HG02623 (cell line): ENCODE data around the gene ULK4.

Experiments used
- ATAC-seq: cut with Tn5 transposase; IDR thresholded peaks from one replicate; pipeline ENCODE4 v1.9.1; 2021; ENCODE audit warnings: moderate library complexity; ENCODE audit not compliant: unreplicated experiment

Gene ULK4

DNA sequence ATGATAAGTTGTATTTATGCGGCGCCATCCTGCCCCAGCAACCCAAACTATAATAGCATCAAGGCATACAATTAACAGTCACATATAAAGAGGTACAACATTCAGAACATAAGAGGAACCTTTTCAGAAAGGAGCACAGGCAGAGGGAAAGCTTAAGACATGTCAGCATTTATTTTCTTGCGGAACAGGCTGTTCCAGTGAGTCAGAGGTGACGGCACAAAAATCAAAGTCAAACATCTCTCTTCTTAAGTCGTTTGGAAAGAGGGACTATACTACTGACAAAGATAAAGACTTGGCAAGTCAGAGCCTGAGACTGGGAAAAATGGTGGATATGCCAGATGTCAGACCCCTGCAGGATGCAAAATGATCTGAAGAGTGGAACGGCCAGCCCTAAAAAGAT lies 634.2 kb downstream of the ULK4 start:
- no peak for ATAC-seq

DNA sequence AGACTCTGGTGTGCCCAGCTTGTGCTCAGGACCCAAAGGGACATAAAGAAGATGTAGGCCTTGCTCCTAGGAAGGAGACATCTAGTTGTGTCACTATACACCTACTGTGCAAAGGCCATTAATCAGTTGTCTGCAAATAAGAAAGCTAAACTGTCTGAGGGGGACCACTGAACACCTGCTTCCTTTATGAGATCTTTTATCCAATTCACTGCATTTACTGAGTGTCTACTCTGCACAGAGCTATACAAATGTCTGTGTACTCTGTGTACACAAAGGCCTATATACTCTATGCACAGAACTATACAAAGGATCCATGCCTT lies 637.8 kb downstream of the ULK4 start:
- ATAC-seq = no peak

DNA sequence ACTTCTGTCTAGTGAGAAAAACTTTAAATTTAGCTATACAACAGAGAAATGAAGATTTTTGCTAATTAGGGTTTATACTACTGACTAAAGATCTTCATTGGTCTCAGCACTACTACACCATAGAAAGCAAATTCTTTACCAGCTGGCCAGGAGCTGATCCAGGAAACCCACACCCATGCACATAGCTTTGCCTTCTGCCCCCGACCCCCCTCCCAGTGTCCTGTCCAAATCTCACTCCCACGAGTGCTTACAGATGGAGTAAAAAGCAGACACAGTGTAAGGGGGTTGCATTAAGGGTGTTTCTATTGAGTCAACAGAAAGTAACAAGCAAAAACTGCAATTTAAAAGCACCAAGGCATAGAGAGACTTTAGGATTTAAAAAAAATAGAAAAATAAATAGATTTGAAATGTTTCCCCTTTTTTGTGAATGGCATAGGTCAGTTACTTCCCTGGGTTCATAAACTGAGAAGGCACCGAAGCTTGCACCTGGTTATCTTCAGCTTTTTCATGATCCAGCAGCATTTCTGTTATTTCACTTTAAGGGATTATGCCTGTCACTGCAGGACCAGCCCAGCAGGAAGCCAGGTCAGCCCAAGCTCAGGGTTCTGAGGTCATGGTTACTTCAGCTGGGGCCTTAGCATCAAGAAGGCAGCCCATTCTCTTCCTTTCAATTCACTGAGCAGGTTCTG lies 638.3 kb downstream of the ULK4 start:
- no peak for ATAC-seq

DNA sequence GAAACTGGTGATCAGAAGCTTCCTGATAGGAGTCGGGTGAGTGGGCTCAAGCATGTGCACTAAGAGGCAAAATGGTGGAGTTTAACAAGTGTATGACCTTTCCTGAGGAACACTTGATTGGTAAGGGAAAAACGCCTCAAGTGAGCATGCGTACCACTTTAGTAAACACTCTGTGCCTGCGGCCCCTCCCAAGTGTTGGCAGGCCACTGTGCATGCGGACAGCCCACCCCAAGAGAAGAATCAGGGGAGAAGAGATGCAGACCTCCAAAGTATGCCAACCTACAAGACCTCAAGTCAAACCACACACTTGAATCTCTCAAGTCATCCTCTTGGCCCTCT lies 640.3 kb downstream of the ULK4 start:
- no peak for ATAC-seq

DNA sequence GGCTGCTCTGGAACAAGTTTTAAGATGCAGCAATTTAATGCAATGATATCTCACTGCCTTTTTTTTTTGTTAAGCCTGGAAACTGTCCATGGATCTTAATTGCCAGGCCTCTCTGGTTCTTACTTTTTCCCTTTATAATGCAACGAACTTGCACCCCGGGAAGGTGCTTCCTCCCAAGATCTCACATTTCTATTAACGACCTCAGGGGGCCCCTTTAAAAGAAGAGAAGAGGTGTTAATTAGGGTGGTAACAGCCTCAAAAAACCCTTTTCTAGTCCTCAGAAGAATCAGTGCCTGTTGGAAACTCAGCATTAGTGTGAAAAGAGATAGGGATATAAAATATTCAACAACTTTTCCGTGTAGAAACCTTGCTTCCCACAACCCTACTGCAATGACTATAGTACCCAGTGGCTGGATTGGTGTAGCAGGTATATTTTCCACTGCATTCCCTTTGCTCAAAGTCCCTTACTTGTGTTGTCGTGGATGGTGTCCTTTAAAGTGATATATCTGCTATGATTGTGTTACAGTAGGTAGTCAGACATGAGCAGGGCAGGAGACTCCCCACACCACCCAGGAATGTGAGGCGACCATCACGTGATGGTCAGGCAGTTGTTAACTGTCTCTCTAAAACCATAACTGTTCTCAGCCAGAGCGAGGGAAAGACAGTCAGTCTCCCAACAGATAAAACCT lies 640.8 kb downstream of the ULK4 start:
- no peak for ATAC-seq

DNA sequence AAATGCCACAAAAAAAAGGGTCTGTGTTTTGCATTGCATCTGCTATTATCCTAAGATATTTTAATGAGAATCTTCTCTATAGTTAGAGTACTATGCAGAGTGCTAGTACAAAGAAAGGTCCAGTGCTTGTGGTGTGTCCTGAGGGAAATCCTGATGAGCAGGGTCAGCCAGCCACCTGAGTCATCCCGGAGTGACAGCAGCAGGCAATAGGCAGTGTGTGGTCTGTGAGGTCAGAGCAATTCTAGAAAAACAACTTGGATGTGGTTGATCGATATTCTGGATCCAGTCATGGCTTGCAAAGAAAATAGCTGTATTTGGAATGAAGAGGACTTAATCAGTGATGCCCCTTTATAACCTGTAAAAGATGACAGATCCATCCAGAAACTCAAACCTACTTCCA lies 643.4 kb downstream of the ULK4 start:
- ATAC-seq = no peak

DNA sequence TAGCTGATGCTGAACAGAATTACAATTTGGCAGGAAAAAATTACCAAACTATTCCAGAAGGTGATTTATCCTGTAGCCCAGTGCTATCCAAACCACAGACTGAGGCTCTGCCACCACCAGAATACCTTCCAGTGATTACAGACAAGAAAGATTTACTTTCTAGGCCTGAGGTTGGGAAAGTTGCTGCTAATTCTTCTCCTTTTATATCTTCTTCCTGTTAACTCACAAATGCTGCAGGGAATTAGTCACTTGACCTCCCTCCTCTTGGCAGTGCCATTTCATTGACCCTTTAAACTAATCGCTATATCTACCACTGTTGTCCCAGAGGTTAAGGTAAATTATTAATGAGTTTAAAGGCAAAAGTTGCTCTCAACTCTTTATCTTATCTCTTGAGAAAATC lies 644.2 kb downstream of the ULK4 start:
- ATAC-seq = no peak

DNA sequence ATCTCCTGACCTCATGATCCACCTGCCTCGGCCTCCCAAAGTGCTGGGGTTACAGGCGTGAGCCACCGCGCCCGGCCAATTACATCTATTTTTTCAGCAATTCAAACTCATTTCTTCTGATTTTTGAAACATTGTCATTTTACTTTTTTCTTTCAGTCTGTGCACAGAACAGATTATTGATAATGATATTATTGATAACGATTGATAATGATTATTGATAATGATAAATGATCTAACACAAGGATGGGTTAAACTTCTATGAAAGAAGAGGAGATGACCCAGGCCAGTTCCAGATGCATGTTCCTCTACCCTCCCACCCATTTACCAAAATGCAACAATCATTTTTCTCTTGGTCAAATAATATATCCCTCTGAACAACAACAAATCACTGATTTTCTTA lies 644.6 kb downstream of the ULK4 start:
- no peak for ATAC-seq

DNA sequence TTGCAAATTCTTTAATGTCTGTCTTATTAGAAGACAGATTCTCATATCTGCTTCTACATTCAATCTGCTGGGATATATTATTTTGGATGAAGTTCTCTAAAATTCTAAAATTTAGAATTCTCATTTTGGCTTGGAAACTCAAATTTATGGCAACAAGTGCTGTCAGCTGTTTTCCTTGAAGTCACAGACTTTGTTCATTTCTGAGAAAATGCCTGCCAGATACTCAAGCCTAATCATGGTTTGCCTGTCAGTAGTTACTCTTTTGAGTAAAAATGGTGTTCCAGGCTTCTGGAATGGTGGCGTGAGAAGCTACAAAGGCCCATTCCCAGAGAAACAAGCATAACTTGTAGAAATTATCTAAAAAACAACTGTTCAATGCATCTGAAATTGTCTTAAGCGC lies 646.8 kb downstream of the ULK4 start:
- no peak for ATAC-seq

DNA sequence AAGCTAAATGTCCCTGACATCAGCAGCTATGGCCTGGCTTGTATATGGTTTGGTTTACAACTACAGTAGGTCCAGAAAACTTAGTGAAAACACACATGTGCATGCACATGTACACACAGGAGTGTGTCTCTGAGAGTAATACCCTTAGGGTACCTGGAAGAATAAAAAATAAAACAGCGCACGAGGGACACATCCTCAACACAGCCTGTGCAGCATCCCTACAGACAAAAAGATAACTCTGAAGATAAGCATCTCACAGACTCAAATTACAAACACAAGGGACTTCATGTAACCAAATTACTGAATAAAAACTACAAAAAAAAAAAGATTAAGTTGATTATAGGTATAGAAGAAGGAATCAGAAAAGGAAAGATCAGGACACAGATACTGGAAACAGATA lies 653.8 kb downstream of the ULK4 start:
- no peak for ATAC-seq

DNA sequence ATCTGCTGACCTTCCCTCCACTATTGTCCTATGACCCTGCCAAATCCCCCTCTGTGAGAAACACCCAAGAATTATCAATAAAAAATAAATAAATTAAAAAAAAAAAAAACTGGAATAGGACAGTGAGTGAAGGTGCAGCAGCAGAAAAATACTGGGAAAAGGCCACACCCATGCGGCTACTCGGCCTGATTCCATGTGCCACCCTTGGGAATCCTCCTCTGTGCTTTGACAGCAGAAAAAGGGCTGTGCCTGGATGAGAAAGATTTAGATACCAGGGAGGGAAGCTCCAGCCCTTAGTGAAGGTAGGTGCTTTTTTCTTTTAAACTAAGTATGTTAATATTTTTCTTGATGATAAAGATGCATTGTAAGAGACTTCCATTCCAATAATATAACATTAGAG lies 654.8 kb downstream of the ULK4 start:
- no peak for ATAC-seq

DNA sequence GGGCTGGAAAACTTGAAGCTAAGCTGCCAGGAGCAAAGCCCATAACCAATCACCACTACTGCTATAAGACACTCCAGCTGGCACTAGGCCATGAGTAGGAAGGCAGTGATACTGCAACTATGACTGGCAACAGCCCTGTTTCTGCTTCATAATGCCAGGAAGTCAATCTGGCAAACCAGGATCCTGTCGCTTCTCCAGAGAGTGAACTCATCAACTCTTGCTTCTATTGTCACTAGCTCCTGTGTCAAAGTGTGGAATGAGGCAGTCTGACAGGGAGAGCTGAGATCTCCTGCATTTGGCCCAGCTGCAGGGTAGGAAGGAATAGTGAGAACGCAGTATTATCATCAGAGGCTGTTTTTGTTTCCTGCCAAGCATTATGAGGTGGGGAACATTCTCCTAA lies 657.3 kb downstream of the ULK4 start:
- ATAC-seq = no peak

DNA sequence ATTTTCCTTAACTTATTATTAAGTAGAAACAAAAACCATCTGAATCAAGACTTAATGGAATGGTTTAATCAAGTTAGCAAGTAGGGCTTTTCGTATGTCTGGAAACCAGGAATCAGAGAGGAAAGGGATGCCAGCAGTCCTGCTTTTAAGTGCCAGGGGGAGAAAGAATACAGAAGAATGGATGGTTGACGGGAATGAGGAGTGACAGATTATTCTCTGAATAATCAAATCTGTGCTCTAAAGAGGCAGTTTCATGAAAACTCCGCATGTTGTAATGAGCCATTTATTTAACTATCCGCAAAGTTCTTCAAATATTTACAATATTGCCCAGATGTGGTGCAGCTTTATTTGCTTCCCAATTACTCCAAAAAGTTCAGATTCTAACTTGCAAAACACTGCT lies 659.6 kb downstream of the ULK4 start:
- no peak for ATAC-seq

DNA sequence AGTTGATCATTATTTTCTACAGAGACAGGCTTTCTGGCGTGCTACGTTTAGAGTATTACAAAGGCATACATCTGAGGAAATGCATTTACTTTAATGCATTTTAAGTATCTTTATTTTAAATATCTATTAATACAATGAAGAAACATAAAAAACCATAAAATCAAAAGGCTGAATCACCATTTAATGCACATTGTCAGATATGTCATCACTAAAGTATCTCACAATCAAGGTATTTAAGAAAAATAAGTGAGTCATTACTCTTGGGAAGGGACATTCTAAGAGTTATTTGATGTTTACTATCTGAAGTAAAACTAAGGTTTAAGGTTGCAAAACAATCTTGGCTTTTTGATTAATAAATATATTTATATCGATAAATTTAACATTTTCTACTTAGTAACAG lies 660.4 kb downstream of the ULK4 start:
- ATAC-seq = no peak

DNA sequence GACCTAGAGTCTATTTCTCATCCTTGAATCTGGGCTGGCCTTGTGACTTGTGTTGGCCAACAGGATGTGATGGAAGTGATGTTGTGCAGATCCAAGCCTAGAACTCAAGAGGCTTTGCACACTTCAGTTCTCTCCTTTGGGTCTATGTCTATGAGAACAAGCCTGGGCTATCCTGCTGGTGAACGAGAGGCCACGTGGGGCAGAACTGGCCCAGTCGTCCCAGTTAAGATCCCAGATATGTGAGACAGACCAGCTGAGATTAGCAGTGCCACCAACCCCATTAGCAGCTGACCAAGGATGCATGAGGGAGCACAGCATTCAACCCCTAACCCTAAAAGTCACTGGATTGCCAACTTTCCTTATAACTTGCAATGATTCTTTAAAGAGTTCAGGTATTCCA lies 662.9 kb downstream of the ULK4 start:
- ATAC-seq = no peak

DNA sequence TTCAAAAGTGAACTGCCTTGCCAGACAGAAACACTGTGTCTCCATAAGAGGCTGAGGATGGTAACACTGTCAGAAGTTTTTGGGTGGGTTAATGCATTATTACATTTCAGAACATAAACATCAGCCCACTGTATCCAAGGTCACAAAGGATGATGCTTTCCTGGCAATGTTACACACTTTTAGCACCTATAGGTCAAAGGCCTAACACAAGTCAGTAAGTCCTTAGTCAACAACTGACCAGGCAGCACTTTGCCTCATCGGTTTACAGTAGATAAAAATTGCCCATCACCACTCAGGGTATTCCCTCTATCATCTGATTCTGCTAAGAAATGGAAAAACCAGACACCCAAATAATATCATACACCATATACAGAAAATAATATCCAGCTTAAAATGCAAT lies 664.2 kb downstream of the ULK4 start:
- ATAC-seq = no peak

DNA sequence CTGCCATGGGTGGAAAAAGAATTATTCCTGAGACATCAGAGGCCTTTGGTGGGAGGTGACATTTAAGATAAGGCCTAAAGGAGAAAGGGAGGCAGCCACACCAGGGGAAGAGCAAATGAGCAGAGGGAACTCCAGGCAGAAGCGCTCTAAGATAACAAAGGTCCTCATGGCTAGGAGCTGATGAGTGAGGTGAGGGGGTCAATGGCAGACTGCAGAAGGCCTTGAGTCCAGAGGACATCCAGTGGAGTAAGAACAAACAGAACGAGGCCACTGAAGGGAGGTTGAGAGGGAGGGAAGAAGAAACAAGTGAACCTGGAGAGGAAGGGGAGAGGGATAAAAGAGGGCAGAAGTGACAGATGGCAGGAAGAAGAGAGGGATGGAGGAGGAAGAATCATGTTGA lies 665.3 kb downstream of the ULK4 start:
- no peak for ATAC-seq

DNA sequence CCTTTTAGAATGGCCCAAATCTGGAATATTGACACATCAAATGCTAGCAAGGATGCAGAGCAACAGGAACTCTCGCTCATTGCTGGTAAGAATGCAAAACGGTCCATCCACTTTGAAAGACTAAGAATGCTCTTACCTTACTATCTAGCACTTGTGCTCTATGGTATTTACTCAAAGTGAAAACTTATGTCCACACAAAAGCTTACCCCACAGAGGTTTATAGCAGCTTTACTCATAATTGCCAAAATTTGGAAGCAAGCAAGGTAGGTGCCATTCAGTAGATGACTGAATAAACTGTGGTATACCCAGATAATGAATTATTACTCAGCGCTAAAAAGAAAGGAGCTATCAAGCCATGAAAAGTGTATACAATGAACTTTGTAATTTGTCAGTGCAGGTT lies 666.2 kb downstream of the ULK4 start:
- no peak for ATAC-seq

DNA sequence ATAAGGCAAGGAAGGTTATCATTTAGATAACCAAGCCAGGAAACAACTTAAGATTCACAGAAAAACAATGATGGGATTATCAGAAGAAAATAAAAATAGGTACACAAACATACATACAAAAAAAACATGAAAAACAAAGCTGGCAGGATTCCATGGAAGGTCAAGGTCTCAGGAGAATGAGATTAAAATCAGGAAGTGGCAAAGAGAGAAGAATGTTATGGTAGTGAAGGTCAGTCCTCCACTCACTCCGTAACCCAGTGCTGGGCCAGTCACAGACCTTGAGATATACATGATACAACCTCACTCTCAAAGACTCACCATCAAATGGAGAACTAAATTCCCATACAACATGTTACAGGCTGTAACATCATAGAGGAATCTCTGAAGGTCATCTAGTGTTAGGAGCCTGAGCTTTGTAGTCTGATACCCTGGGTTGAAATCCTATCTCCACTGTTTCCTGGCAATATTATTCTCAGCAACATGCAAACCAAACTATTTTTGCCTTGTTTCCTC lies 668.7 kb downstream of the ULK4 start:
- no peak for ATAC-seq

DNA sequence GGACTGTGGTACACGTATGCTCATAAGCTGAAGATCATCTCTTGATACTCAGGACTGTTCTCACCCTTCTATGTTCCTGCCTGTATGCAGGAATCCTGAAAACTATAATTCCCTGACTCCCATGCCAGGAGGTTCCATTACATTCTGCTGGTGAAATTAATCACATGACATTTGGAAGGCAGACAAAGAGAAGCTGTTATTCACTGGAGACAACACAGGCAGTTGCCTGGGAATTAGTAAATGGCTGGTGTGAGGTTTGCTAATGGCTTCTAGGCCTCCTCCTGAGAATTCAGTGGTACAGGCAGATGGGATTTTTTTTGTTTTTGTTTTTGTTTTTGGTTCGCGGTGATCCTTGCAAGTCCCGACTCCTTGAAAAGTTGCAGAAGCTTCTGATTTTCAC lies 671.2 kb downstream of the ULK4 start:
- ATAC-seq = no peak

DNA sequence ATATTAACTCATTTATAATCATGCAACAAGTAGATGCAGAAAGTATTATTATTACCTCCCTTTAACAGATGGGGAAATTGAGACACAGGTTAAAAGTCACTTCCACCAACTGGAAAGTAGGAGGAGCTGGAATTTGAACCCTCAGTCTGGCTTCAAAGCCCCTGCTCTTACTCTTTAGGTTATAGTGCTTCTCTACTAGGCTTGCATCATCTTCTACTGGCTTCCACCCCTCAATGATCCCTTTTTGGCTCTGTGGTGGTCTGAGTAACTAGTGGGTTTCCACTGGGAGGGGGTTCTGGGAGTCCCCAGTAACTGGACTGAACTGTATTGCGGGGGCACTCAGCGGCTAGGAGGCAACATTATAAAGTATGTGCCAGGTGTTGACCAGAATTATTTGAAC lies 671.6 kb downstream of the ULK4 start:
- ATAC-seq = no peak

DNA sequence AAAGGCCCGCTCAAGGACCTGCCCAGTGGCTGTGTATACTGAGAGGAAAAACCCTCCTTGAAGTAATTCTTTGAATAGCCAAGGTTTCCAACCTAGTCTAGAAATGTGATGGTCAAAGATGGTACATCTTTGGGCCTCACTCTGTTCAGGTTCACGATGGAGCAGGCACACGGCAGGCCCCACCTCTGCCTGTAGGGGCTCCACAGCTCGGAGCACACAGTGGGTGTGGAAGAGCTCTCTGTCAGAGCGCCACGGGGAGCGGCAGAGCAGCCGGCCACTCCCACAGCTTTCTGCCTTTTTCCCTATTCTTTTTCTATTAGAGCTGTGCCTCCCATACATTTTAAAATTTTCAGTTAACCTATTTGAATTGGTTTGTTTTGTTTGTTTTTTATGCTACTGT lies 673.1 kb downstream of the ULK4 start:
- ATAC-seq = no peak

DNA sequence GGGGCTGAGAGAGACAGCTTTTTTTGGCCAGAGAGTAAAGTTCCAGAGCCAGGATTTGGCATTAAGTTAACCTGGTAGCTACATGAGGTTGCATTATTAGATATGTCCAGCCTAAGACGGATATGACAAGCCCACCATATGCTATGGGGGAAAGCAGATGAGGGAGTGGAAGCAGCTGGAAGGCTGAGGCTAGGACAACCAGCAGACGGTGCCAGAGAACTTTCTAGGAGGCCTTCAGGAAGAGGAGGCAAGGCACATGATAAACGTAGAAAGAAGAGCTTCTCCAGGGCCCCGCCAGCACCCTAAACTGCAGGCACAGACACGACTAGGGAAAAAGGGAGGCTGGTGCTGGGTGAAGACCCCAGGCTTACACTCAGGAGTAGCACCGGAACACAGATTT lies 675.6 kb downstream of the ULK4 start:
- no peak for ATAC-seq
